WTC11 (cell line): ENCODE results near the gene C7. TPM values are rescaled to one million over a fixed set of nuclear protein-coding genes. Genes with fewer than 3 reads are reported as not detected.

Experiments used
- ATAC-seq: fragments of 200-7000 bp; cut with Tn5 transposase; 2 replicates; pipeline ENCODE4 v1.10.0; 2021; ENCODE audit warnings: mild to moderate bottlenecking, moderate library complexity
- CTCF ChIA-PET: fragments of 300-600 bp; sonication (Branson Sonifier 250); formaldehyde crosslinking; loops from one replicate; lab custom pipeline; 2021; ENCODE audit warnings: antibody characterized with exemption; lab: Charles Lee
- POLR2A ChIA-PET: fragments of 350-600 bp; sonication (Branson Sonifier 250); formaldehyde crosslinking; loops from one replicate; lab custom pipeline; 2021; ENCODE audit warnings: antibody characterized with exemption; lab: Charles Lee
- DNase-seq: peaks from one replicate; pipeline ENCODE4 v3.0.0; 2021; ENCODE audit warnings: low spot score
- H3K27ac Mint-ChIP-seq: 2 replicates; pipeline ENCODE4 v1.8.0; 2021; ENCODE audit warnings: mixed read lengths
- H3K27me3 Mint-ChIP-seq: 2 replicates; pipeline ENCODE4 v1.8.0; 2021; ENCODE audit warnings: low read depth, mild to moderate bottlenecking, moderate library complexity, mixed read lengths
- H3K36me3 Mint-ChIP-seq: 2 replicates; pipeline ENCODE4 v1.8.0; 2021; ENCODE audit warnings: mixed read lengths
- H3K4me1 Mint-ChIP-seq: 2 replicates; pipeline ENCODE4 v1.8.0; 2022; ENCODE audit warnings: mixed read lengths
- H3K4me3 Mint-ChIP-seq: 2 replicates; pipeline ENCODE4 v1.8.0; 2021; ENCODE audit warnings: mild to moderate bottlenecking, moderate library complexity, mixed read lengths
- H3K9me3 Mint-ChIP-seq: 2 replicates; pipeline ENCODE4 v1.8.0; 2021; ENCODE audit warnings: mixed read lengths
- ATF6 ChIP-seq: sonication (generic); formaldehyde crosslinking; IDR thresholded peaks from 2 replicates; pipeline ENCODE4 v1.8.1; 2023; ENCODE audit warnings: mild to moderate bottlenecking, missing genetic modification reagents
- CREB1 ChIP-seq: sonication (generic); formaldehyde crosslinking; IDR thresholded peaks from 2 replicates; pipeline ENCODE4 v1.8.0; 2023; ENCODE audit warnings: mild to moderate bottlenecking, missing genetic modification reagents
- ESRRA ChIP-seq: sonication (generic); formaldehyde crosslinking; IDR thresholded peaks from 2 replicates; pipeline ENCODE4 v1.8.1; 2022; ENCODE audit warnings: mild to moderate bottlenecking, missing genetic modification reagents, borderline replicate concordance
- ETV6 ChIP-seq: sonication (generic); formaldehyde crosslinking; IDR thresholded peaks from 2 replicates; pipeline ENCODE4 v1.8.1; 2022; ENCODE audit warnings: mild to moderate bottlenecking, missing genetic modification reagents
- GABPB1 ChIP-seq: sonication (generic); formaldehyde crosslinking; IDR thresholded peaks from 2 replicates; pipeline ENCODE4 v1.8.1; 2023; ENCODE audit warnings: mild to moderate bottlenecking, missing genetic modification reagents
- GRHL2 ChIP-seq: fragments of 250-450 bp; sonication (Bioruptor Pico); IDR thresholded peaks from 2 replicates; pipeline ENCODE4 v1.8.0; 2022; ENCODE audit warnings: mild to moderate bottlenecking, moderate library complexity; ENCODE audit not compliant: insufficient replicate concordance, severe bottlenecking
- GTF2I ChIP-seq: fragments of 250-450 bp; sonication (Bioruptor Pico); conservative IDR thresholded peaks from 2 replicates; pipeline ENCODE4 v1.4.0; 2021; ENCODE audit warnings: mild to moderate bottlenecking
- HMGA2 ChIP-seq: fragments of 250-450 bp; sonication (Bioruptor Pico); IDR thresholded peaks from 2 replicates; pipeline ENCODE4 v1.4.0; 2021; ENCODE audit warnings: mild to moderate bottlenecking, moderate library complexity
- MLX ChIP-seq: sonication (generic); formaldehyde crosslinking; IDR thresholded peaks from 2 replicates; pipeline ENCODE4 v1.8.1; 2023; ENCODE audit warnings: mild to moderate bottlenecking, missing genetic modification reagents, moderate library complexity
- MYBL2 ChIP-seq: sonication (generic); formaldehyde crosslinking; IDR thresholded peaks from 2 replicates; pipeline ENCODE4 v1.8.1; 2023; ENCODE audit warnings: mild to moderate bottlenecking, moderate library complexity, missing genetic modification reagents
- NR1H2 ChIP-seq: sonication (generic); formaldehyde crosslinking; IDR thresholded peaks from 2 replicates; pipeline ENCODE4 v1.9.0; 2021; ENCODE audit warnings: mild to moderate bottlenecking, moderate library complexity, missing genetic modification reagents
- TP53 ChIP-seq: sonication (generic); formaldehyde crosslinking; IDR thresholded peaks from 2 replicates; pipeline ENCODE4 v1.8.1; 2023; ENCODE audit warnings: mild to moderate bottlenecking, missing genetic modification reagents
- ZNF219 ChIP-seq: sonication (generic); formaldehyde crosslinking; IDR thresholded peaks from 2 replicates; pipeline ENCODE4 v1.8.0; 2023; ENCODE audit warnings: missing genetic modification reagents, mild to moderate bottlenecking, borderline replicate concordance
- total RNA-seq: library from RNA; stranded (reverse); gene quantifications from 3 replicates; pipeline ENCODE4 v1.2.3, GENCODE V29; 2021
- TF ChIP-seq, protein P1 (sequence below): sonication (generic); formaldehyde crosslinking; IDR thresholded peaks from 2 replicates; pipeline ENCODE4 v1.8.0; 2023; ENCODE audit warnings: missing genetic modification reagents, mild to moderate bottlenecking, borderline replicate concordance
- TF ChIP-seq, protein P2 (sequence below): sonication (generic); formaldehyde crosslinking; conservative IDR thresholded peaks from 2 replicates; pipeline ENCODE4 v1.8.1; 2022; ENCODE audit warnings: mild to moderate bottlenecking, missing genetic modification reagents
- TF ChIP-seq, protein P3 (sequence below): fragments of 250-450 bp; sonication (Bioruptor Pico); conservative IDR thresholded peaks from 2 replicates; pipeline ENCODE4 v1.9.0; 2021; ENCODE audit warnings: mild to moderate bottlenecking
- TF ChIP-seq, protein P4 (sequence below): fragments of 250-450 bp; sonication (Bioruptor Pico); IDR thresholded peaks from 2 replicates; pipeline ENCODE4 v2.1.2; 2022; ENCODE audit warnings: mild to moderate bottlenecking, moderate library complexity
- TF ChIP-seq, protein P5 (sequence below): sonication (generic); formaldehyde crosslinking; IDR thresholded peaks from 2 replicates; pipeline ENCODE4 v1.8.1; 2023; ENCODE audit warnings: mild to moderate bottlenecking, missing genetic modification reagents, moderate library complexity

Gene C7
- total RNA-seq, 1 experiment from 2014 or later: 4.5 TPM

DNA sequence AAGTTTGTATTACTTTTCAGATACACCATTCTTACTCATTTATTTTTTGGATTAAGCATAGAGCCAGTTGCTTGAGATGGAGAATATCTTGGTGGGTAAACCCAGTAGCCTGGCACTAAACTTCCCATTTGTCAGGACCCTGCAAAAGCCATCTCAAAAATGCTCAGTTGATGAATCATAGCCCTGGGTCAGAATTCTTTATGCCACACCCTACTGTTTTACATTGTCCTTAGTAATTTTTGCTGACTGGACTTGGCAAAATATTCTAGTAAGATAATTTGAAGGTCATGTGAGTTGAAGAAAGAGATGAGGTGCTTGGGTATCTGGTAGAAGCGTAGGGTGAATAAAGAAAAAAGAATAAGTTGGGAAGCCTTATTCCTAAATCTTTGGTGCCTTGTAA lies 50.7 kb downstream of the C7 start (continued):
- TF ChIP-seq, protein P1, sequence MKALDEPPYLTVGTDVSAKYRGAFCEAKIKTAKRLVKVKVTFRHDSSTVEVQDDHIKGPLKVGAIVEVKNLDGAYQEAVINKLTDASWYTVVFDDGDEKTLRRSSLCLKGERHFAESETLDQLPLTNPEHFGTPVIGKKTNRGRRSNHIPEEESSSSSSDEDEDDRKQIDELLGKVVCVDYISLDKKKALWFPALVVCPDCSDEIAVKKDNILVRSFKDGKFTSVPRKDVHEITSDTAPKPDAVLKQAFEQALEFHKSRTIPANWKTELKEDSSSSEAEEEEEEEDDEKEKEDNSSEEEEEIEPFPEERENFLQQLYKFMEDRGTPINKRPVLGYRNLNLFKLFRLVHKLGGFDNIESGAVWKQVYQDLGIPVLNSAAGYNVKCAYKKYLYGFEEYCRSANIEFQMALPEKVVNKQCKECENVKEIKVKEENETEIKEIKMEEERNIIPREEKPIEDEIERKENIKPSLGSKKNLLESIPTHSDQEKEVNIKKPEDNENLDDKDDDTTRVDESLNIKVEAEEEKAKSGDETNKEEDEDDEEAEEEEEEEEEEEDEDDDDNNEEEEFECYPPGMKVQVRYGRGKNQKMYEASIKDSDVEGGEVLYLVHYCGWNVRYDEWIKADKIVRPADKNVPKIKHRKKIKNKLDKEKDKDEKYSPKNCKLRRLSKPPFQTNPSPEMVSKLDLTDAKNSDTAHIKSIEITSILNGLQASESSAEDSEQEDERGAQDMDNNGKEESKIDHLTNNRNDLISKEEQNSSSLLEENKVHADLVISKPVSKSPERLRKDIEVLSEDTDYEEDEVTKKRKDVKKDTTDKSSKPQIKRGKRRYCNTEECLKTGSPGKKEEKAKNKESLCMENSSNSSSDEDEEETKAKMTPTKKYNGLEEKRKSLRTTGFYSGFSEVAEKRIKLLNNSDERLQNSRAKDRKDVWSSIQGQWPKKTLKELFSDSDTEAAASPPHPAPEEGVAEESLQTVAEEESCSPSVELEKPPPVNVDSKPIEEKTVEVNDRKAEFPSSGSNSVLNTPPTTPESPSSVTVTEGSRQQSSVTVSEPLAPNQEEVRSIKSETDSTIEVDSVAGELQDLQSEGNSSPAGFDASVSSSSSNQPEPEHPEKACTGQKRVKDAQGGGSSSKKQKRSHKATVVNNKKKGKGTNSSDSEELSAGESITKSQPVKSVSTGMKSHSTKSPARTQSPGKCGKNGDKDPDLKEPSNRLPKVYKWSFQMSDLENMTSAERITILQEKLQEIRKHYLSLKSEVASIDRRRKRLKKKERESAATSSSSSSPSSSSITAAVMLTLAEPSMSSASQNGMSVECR (CRISPR knock-in tag): no peak
- TF ChIP-seq, protein P2, sequence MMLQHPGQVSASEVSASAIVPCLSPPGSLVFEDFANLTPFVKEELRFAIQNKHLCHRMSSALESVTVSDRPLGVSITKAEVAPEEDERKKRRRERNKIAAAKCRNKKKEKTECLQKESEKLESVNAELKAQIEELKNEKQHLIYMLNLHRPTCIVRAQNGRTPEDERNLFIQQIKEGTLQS (CRISPR knock-in tag): no peak
- no peak for TF ChIP-seq GABPB1 (CRISPR knock-in tag)
- no peak for TF ChIP-seq CREB1 (CRISPR knock-in tag)
- no peak for TF ChIP-seq ATF6 (CRISPR knock-in tag)
- no peak for TF ChIP-seq NR1H2
- TF ChIP-seq, all 79 proteins: peak for 0

- H3K9me3 Mint-ChIP-seq: peaks cover 24% of the 10 kb centered on the region
- no peak for ATAC-seq
- POLR2A ChIA-PET: no interaction called here
- no peak for TF ChIP-seq CREB1 (CRISPR knock-in tag)
- TF ChIP-seq GRHL2 (CRISPR knock-in tag): no peak
- no peak for TF ChIP-seq TP53 (CRISPR knock-in tag)
- TF ChIP-seq ETV6 (CRISPR knock-in tag): no peak
- TF ChIP-seq ESRRA: no peak
- TF ChIP-seq ZNF219 (CRISPR knock-in tag): no peak
- TF ChIP-seq, protein P1 (CRISPR knock-in tag): no peak
- no peak for TF ChIP-seq HMGA2 (CRISPR knock-in tag)
- TF ChIP-seq, protein P3, sequence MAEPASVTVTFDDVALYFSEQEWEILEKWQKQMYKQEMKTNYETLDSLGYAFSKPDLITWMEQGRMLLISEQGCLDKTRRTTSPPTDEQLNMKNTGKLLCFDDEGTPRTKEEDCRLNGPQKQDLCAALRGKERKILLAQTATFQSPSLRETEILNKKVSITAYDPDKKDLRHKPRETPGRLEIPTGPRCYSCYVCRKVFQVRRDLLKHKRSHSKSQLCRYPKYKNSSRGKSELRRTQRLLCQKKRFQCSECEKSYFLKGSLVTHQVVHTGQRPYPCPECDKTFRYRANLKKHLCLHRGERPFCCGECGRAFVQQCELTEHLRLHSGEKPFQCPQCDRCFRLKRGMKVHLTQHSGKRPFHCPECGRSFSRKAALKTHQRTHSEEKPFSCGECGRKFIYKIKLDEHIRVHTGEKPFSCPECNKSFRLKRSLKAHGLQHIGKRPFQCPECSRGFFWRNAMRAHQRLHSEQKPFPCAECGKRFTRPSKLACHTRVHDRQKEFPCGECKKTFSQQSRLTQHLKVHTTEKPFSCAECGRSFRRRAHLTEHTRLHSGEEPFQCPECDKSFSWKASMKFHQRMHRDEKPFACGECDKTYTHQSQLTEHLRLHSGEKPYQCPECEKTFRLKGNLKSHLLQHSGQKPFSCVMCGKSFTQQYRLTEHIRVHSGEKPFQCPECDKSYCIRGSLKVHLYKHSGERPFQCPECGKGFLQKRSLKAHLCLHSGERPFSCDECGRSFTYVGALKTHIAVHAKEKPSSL (CRISPR knock-in tag): no peak
- TF ChIP-seq MLX: no peak
- TF ChIP-seq MYBL2 (CRISPR knock-in tag): no peak
- TF ChIP-seq, protein P4, sequence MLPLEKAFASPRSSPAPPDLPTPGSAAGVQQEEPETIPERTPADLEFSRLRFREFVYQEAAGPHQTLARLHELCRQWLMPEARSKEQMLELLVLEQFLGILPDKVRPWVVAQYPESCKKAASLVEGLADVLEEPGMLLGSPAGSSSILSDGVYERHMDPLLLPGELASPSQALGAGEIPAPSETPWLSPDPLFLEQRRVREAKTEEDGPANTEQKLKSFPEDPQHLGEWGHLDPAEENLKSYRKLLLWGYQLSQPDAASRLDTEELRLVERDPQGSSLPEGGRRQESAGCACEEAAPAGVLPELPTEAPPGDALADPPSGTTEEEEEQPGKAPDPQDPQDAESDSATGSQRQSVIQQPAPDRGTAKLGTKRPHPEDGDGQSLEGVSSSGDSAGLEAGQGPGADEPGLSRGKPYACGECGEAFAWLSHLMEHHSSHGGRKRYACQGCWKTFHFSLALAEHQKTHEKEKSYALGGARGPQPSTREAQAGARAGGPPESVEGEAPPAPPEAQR (CRISPR knock-in tag): no peak
- no peak for TF ChIP-seq GTF2I (CRISPR knock-in tag)
- TF ChIP-seq, protein P5, sequence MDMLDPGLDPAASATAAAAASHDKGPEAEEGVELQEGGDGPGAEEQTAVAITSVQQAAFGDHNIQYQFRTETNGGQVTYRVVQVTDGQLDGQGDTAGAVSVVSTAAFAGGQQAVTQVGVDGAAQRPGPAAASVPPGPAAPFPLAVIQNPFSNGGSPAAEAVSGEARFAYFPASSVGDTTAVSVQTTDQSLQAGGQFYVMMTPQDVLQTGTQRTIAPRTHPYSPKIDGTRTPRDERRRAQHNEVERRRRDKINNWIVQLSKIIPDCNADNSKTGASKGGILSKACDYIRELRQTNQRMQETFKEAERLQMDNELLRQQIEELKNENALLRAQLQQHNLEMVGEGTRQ (CRISPR knock-in tag): no peak
These were observed 53.1 kb downstream of the C7 start for GRCh38 chr5:40962207-40962955.

More at GRCh38 chr5:40962207-40962955, 53.1 kb downstream of the C7 start:
- Mint-ChIP-seq H3K27me3 (peaks cover 4% of the 10 kb centered on the region; the same call in 1 of the 2 replicates), H3K27ac (no peak overlapping the region), H3K36me3 (peaks cover 13% of the 10 kb centered on the region), H3K4me3 (no peak overlapping the region), H3K4me1 (peaks cover 15% of the 10 kb centered on the region)
- DNase-seq: no peak
- CTCF ChIA-PET: no interaction called here
